ENCODE data around the gene AGT.

The AGT gene

DNA sequence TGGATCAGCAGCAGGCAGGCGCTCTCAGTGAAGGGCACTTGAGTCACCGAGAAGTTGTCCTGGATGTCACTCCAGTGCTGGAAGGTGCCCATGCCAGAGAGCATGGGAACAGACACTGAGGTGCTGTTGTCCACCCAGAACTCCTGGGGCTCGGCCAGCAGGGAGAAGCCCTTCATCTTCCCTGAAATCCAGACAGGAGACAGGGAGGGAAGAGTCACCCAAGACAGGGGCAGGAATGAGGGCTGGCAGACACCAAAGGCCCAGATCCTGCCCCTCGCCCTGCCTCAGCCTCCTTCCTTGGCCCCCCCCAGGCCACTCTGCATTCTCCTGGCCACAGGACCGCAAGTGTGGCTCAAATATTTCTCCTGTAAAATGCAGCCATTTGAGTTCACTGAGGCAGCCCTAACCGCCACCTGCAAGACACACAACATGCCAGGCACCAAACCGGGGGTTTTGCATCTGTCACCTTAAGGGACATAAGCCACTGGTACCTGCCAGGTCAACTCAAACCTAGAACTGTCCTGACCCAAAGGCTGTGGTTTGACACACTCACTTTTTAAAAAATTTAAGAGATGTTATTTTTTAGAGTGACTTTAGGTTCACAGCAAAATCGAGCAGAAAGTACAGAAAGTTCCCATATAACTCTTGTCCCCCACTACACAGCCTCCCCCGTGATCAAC, 7.8 kb downstream of the AGT start:
- no peak for TF ChIP-seq GATA3 (IDR thresholded peaks at IDR 0.05; ENCODE audit: low read depth, low read length)
- TF ChIP-seq GATA2 (IDR thresholded peaks at IDR 0.05; ENCODE audit: low read depth, low read length): no peak

GRCh38 chr1:230705289-230706019, 8.5 kb downstream of the AGT start:
- TF ChIP-seq GATA2 (IDR thresholded peaks at IDR 0.05; ENCODE audit: low read depth, low read length) (no peak), GATA3 (IDR thresholded peaks at IDR 0.05; ENCODE audit: low read depth, low read length) (no peak)

DNA sequence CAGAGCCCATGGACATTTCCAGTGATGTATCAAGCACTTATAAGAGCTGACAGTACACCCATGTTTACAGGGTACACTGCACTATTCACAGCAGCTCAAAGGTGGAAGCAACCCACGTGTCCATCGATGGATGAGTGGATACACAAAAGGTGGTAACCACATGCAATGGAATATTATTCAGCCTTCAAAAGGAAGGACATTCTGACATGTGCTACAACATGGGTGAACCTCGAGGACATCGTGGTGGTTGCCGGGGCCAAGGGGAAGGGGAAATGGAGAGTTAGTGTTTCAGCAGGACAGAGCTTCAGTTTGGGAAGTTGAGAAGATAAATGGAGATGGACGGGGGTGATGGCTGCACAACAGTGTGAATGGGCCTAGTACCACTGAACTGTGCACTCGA, 9.1 kb downstream of the AGT start:
- TF ChIP-seq GATA2 (IDR thresholded peaks at IDR 0.05; ENCODE audit: low read depth, low read length) (no peak), GATA3 (IDR thresholded peaks at IDR 0.05; ENCODE audit: low read depth, low read length) (no peak)

- TF ChIP-seq GATA3 (IDR thresholded peaks at IDR 0.05; ENCODE audit: low read depth, low read length): no peak
- TF ChIP-seq GATA2 (IDR thresholded peaks at IDR 0.05; ENCODE audit: low read depth, low read length): no peak
Measured at GRCh38 chr1:230703679-230704385, 10.1 kb downstream of the AGT start.

- TF ChIP-seq GATA3 (IDR thresholded peaks at IDR 0.05; ENCODE audit: low read depth, low read length) (no peak), GATA2 (IDR thresholded peaks at IDR 0.05; ENCODE audit: low read depth, low read length) (no peak)
Measured at GRCh38 chr1:230702934-230703678, 10.8 kb downstream of the AGT start.

DNA sequence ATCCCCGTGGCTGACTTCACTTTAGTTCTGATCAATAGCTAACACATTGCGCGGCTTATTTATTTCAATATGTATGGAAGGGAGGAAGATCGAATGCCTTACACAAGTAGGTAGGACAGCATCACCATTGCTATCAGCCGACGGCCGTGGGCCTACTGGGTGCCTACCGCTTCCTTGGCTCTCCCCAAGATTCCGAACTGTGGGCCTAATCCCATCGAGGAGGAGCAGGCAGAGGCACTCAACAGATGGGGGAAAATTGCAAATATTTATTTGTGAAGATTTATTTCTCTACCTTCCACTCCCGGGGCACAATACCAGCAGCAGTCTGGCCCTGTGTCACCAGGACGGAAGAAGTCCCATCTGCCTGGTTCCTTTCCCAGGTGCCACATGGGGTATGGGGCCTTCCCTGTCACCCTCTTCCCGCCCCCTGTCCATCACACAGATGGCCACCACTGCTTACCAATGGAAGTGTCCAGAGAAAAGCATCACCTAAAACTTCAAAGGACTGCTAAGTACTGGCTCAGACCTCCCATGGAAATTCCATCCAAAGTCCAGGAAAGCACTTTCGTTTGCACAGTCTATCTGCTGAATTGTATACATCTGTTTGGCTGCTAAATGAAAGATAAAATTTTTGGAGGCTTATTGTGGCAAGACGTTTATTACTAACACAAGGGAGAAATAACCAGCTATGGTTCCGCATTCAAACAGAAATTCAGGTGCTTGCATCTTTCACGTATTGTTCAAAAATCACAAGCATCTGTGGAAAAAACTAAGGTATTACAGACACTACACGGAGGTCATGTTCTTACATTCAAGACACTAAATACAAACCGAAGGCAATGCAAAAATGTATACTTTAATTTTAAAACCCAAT, 11.8 kb downstream of the AGT start:
- TF ChIP-seq GATA2 (IDR thresholded peaks at IDR 0.05; ENCODE audit: low read depth, low read length) (no peak), GATA3 (IDR thresholded peaks at IDR 0.05; ENCODE audit: low read depth, low read length) (no peak)

DNA sequence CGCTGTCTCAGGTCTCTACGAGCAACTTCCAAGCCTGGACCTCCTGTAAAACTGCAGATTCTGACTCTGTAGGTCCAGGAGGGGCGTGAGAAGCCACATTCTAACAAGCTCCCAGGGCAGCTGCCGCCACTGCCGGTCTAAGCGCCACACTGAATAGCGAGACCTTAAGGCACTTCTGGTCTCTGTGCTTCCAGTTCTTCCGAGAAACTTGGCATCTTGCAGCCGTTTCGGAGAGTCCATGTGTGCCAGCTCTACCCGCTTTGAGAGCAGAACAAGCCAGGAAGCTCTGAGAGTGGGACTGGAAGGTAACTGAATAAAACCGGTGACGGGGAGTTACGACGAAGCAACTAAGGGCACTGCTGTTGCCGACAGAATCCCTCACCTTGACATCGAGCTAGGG, 12.5 kb downstream of the AGT start:
- TF ChIP-seq GATA2 (IDR thresholded peaks at IDR 0.05; ENCODE audit: low read depth, low read length): no peak

- TF ChIP-seq GATA2 (IDR thresholded peaks at IDR 0.05; ENCODE audit: low read depth, low read length): no peak
- TF ChIP-seq GATA3 (IDR thresholded peaks at IDR 0.05; ENCODE audit: low read depth, low read length): no peak
Measured at GRCh38 chr1:230700132-230700531, 13.8 kb downstream of the AGT start.

DNA sequence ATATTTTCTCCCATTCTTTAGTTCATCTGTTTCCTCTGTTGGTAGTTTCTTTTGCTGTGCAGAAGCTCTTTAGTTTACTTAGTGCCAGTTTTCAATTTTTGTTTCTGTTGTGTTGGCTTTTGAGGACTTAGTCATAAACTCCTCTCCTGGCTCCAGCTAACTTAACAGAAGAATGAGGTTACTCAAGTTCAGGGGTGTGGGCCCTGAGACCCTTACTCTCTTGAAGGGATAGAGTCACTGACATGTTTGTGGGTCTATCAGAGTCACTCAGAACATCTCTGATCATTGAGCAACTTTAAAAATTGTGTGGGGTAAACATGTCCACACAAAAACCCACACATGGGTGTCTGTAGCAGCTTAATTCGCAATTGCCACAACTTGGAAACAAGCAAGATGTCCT, 14.2 kb downstream of the AGT start:
- TF ChIP-seq GATA2 (IDR thresholded peaks at IDR 0.05; ENCODE audit: low read depth, low read length) (no peak), GATA3 (IDR thresholded peaks at IDR 0.05; ENCODE audit: low read depth, low read length) (no peak)

DNA sequence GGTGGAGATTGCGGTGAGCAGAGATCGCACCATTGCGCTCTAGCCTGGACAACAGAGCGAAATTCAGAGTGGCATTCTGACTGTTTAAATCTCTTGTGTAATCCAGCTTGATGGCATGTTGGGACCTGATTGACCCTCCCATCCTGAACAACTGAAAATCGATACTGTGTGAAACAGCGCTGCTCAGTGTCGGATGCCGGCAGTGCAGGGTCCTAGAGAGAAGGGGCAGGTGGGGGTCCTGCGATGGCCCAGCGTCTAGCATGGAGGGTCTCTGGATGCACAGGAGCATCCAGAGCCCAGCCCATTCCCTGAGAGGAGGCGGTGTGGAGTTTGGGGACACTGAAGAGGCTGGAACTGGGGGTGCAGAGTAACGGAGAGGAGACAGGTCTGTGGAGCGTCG, 15.8 kb downstream of the AGT start:
- TF ChIP-seq GATA2 (IDR thresholded peaks at IDR 0.05; ENCODE audit: low read depth, low read length): no peak
- no peak for TF ChIP-seq GATA3 (IDR thresholded peaks at IDR 0.05; ENCODE audit: low read depth, low read length)

DNA sequence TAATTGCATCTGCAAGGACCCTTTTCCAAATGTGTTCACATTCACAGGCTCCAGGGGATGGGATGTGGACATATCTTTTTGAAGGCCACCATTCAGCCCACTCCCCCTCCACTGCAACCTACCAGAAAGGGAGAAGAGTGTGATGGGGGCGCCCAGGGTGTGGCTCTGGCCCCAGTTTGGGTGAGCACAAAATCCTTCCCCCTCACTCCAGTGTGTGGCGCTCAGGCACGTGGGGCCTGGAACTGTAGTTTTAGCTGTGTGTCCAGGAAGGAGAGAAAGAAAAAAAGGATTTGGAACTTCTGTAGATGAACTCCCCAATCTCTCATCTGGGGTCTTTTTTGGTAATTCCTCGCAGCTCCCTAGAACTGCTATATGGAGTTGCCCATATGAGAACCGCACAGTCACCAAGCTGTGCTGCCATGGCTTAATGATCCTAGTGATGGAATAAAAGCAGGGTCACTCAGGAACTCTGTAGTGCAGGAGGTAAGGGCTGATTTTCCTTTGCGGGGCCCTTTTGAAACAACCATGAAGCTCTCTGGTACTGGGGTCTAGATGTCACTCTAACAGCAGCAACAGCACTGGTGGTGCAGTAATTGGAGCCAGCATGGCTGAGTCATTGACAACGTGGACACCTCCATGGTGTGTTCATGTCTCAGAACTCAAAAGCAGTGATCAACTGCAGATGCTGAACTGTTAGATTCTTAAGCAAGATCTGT, 17.0 kb downstream of the AGT start:
- TF ChIP-seq GATA2 (IDR thresholded peaks at IDR 0.05; ENCODE audit: low read depth, low read length) (no peak), GATA3 (IDR thresholded peaks at IDR 0.05; ENCODE audit: low read depth, low read length) (no peak)

- no peak for TF ChIP-seq GATA2 (IDR thresholded peaks at IDR 0.05; ENCODE audit: low read depth, low read length)
- no peak for TF ChIP-seq GATA3 (IDR thresholded peaks at IDR 0.05; ENCODE audit: low read depth, low read length)
Measured at GRCh38 chr1:230696218-230696617, 17.7 kb downstream of the AGT start.

GRCh38 chr1:230694991-230695390, 18.9 kb downstream of the AGT start:
- no peak for TF ChIP-seq GATA2 (IDR thresholded peaks at IDR 0.05; ENCODE audit: low read depth, low read length)
- TF ChIP-seq GATA3 (IDR thresholded peaks at IDR 0.05; ENCODE audit: low read depth, low read length): no peak
